ENCODE data around the gene KIRREL3.

GRCh38 chr11:126981635-126982034 lies 18.9 kb downstream of the KIRREL3 start:
- TF ChIP-seq CTCF (conservative IDR thresholded peaks at IDR 0.05) (no peak), ZFX (IDR thresholded peaks at IDR 0.05) (no peak)
